ENCODE data around the gene CUZD1.

- TF ChIP-seq CTCF (IDR thresholded peaks at IDR 0.05; ENCODE audit: poor library complexity, severe bottlenecking) (no peak), TAF1 (IDR thresholded peaks at IDR 0.05; ENCODE audit: low read depth) (no peak), RAD21 (conservative IDR thresholded peaks at IDR 0.05) (no peak), EZH2 (IDR thresholded peaks at IDR 0.05; ENCODE audit: borderline replicate concordance, insufficient read depth, low read length, poor library complexity, severe bottlenecking) (no peak), REST (IDR thresholded peaks at IDR 0.05; ENCODE audit: borderline replicate concordance) (no peak), SMC3 (conservative IDR thresholded peaks at IDR 0.05; ENCODE audit: poor library complexity) (no peak), POLR2AphosphoS5 (IDR thresholded peaks at IDR 0.05) (no peak), EP300 (conservative IDR thresholded peaks at IDR 0.05; ENCODE audit: poor library complexity, severe bottlenecking) (no peak)
Measured at GRCh38 chr10:122830273-122830964, 15.2 kb downstream of the CUZD1 start.

Measured in neural cell (in vitro differentiated cells).